ENCODE data around the gene METTL26. TPM values are rescaled to one million over a fixed set of nuclear protein-coding genes. Genes with fewer than 3 reads are reported as not detected.

METTL26 gene
- total and polyA plus RNA-seq, 8 donors: 17.3 to 271 (median 197) TPM

GRCh38 chr16:593807-594206 is 42.3 kb downstream of the METTL26 start:
- TF ChIP-seq POLR2AphosphoS5 (IDR thresholded peaks at IDR 0.05) (no peak), EP300 (IDR thresholded peaks at IDR 0.05) (no peak), POLR2A (IDR thresholded peaks at IDR 0.05) (no peak), CTCF (IDR thresholded peaks at IDR 0.05) (no peak)
- intact Hi-C loops (cut with DNase I; ENCODE audit: low total_unique reads): no loop called here
- WGBS, 5 donors: 40 to 59% (median 55%) methylated on average over 16 of the region's 16 CpGs

GRCh38 chr16:593406-593805 is 42.7 kb downstream of the METTL26 start:
- peak; percentile 83 to 89 for DNase-seq
- intact Hi-C loops (cut with DNase I; ENCODE audit: low total_unique reads): no loop called here
- no peaks in the 10 kb centered on the region for H3K27me3 ChIP-seq
- 26 to 67% (median 40%) methylated on average over 9 of the region's 9 CpGs for WGBS, 5 donors
- TF ChIP-seq POLR2A (IDR thresholded peaks at IDR 0.05): no peak
- TF ChIP-seq POLR2AphosphoS5 (IDR thresholded peaks at IDR 0.05): peak in 2 of 3 donors; percentile 81 to 90
- TF ChIP-seq CTCF (IDR thresholded peaks at IDR 0.05): no peak
- H3K27ac ChIP-seq: peak overlapping the region; percentile 80 to 100 (median 94)
- H3K36me3 ChIP-seq: peaks cover 5 to 23% (median 10%) of the 10 kb centered on the region in 4 donors
- H3K4me1 ChIP-seq: peaks cover 39 to 70% (median 65%) of the 10 kb centered on the region in 4 donors
- no peaks in the 10 kb centered on the region for H3K9me3 ChIP-seq
- H3K4me3 ChIP-seq: peak overlapping the region in 1 of 4 donors; percentile 20

More at GRCh38 chr16:593807-594206, 42.3 kb downstream of the METTL26 start:
- Histone ChIP-seq H3K4me3 (peak overlapping the region in 1 of 4 donors; percentile 20), H3K9me3 (no peaks in the 10 kb centered on the region), H3K27ac (peak overlapping the region; percentile 80 to 100 (median 94)), H3K4me1 (peaks cover 38 to 69% (median 62%) of the 10 kb centered on the region in 4 donors), H3K36me3 (peaks cover 5 to 27% (median 13%) of the 10 kb centered on the region in 4 donors), H3K27me3 (no peaks in the 10 kb centered on the region)
- DNase-seq: peak in 1 of 2 donors; percentile 45

- Histone ChIP-seq H3K9me3 (no peaks in the 10 kb centered on the region), H3K27ac (peak overlapping the region; percentile 80 to 100 (median 94)), H3K4me3 (peak overlapping the region in 1 of 4 donors; percentile 78), H3K36me3 (peaks cover 5 to 22% (median 10%) of the 10 kb centered on the region in 4 donors), H3K27me3 (no peaks in the 10 kb centered on the region), H3K4me1 (peaks cover 46 to 77% (median 72%) of the 10 kb centered on the region in 4 donors)
- intact Hi-C loops (cut with DNase I; ENCODE audit: low total_unique reads): no loop called here
- TF ChIP-seq EP300 (IDR thresholded peaks at IDR 0.05): no peak
- 54 to 64% (median 56%) methylated on average over 8 to 24 of the region's 24 CpGs for WGBS, 5 donors
- peak; percentile 69 to 73 for DNase-seq
Measured at GRCh38 chr16:592518-593306, 43.4 kb downstream of the METTL26 start.

- Histone ChIP-seq H3K27me3 (no peaks in the 10 kb centered on the region), H3K36me3 (peaks cover 5 to 15% (median 9%) of the 10 kb centered on the region in 4 donors), H3K9me3 (no peaks in the 10 kb centered on the region), H3K4me3 (peak overlapping the region in 1 of 4 donors; percentile 78), H3K4me1 (peaks cover 50 to 83% (median 79%) of the 10 kb centered on the region in 4 donors), H3K27ac (peak overlapping the region; percentile 80 to 100 (median 94))
- 64 to 75% (median 71%) methylated on average over 10 to 15 of the region's 15 CpGs for WGBS, 5 donors
- peak in 1 of 2 donors; percentile 13 for DNase-seq
- intact Hi-C loops (cut with DNase I; ENCODE audit: low total_unique reads): no loop called here
- TF ChIP-seq POLR2A (IDR thresholded peaks at IDR 0.05): no peak
Measured at GRCh38 chr16:591892-592517, 44.1 kb downstream of the METTL26 start.

GRCh38 chr16:591231-591630 is 44.9 kb downstream of the METTL26 start:
- Histone ChIP-seq H3K4me3 (peak overlapping the region; percentile 76 to 89 (median 83)), H3K4me1 (peaks cover 50 to 83% (median 78%) of the 10 kb centered on the region in 4 donors), H3K27ac (peak overlapping the region; percentile 91 to 100 (median 95)), H3K36me3 (peaks cover 0 to 7% (median 2%) of the 10 kb centered on the region in 4 donors), H3K27me3 (no peaks in the 10 kb centered on the region), H3K9me3 (no peaks in the 10 kb centered on the region)
- 49 to 65% (median 55%) methylated on average over 7 to 8 of the region's 8 CpGs for WGBS, 5 donors
- intact Hi-C loops (cut with DNase I; ENCODE audit: low total_unique reads): no loop called here
- TF ChIP-seq EP300 (IDR thresholded peaks at IDR 0.05) (no peak), POLR2A (IDR thresholded peaks at IDR 0.05) (no peak), POLR2AphosphoS5 (IDR thresholded peaks at IDR 0.05) (no peak), CTCF (IDR thresholded peaks at IDR 0.05) (no peak)
- peak in 1 of 2 donors; percentile 45 for DNase-seq

Data from stomach (tissue), 9 donors.